K562 (cell line): Measurements from ENCODE around the gene IPO7. TPM values are rescaled to one million over a fixed set of nuclear protein-coding genes. Genes with fewer than 3 reads are reported as not detected.

ENCODE experiments used
- CHD1 ChIP-seq: fragments of 200-600 bp; sonication (generic); IDR thresholded peaks from one replicate; pipeline ENCODE4 v1.6.1; 2012; ENCODE audit warnings: mild to moderate bottlenecking, moderate library complexity, low read length, inconsistent platforms
- GABPA ChIP-seq: fragments of 200-800 bp; sonication (Bioruptor generic); conservative IDR thresholded peaks from 2 replicates; pipeline ENCODE4 v1.6.1; 2016; ENCODE audit warnings: low read depth, missing genetic modification characterization, missing compliant biosample characterization
- HNRNPLL ChIP-seq: fragments of 200-400 bp; formaldehyde crosslinking; IDR thresholded peaks from 2 replicates; pipeline ENCODE4 v1.6.1; 2017; ENCODE audit warnings: low read length, low read depth, mild to moderate bottlenecking; ENCODE audit not compliant: poor library complexity, severe bottlenecking
- KLF13 ChIP-seq: fragments of 450-650 bp; IDR thresholded peaks from 2 replicates; pipeline ENCODE4 v1.6.1; 2016; ENCODE audit warnings: missing genetic modification characterization, low read depth, mild to moderate bottlenecking, missing compliant biosample characterization, moderate library complexity, borderline replicate concordance
- KLF16 ChIP-seq: IDR thresholded peaks from 2 replicates; pipeline ENCODE4 v1.6.1; 2016; ENCODE audit warnings: antibody characterized with exemption
- NCOA4 ChIP-seq: fragments of 450-650 bp; IDR thresholded peaks from 2 replicates; pipeline ENCODE4 v1.6.1; 2018; ENCODE audit warnings: mild to moderate bottlenecking; ENCODE audit not compliant: partially characterized antibody
- POLR2H ChIP-seq: IDR thresholded peaks from 2 replicates; pipeline ENCODE4 v1.6.1; 2016; ENCODE audit warnings: missing genetic modification characterization, low read depth, mild to moderate bottlenecking, control low read depth, missing compliant biosample characterization, moderate library complexity
- RNF2 ChIP-seq: sonication (generic); IDR thresholded peaks from 2 replicates; pipeline ENCODE4 v1.6.1; 2016
- TCF7L2 ChIP-seq: fragments of 150-350 bp; IDR thresholded peaks from 2 replicates; pipeline ENCODE4 v1.6.1; 2016; ENCODE audit warnings: low read depth, mild to moderate bottlenecking, low read length, moderate library complexity
- THAP12 ChIP-seq: fragments of 250-450 bp; sonication (Bioruptor Pico); IDR thresholded peaks from 2 replicates; pipeline ENCODE4 v1.9.0; 2021; ENCODE audit warnings: mild to moderate bottlenecking, inconsistent platforms
- THRAP3 ChIP-seq: fragments of 450-650 bp; IDR thresholded peaks from 2 replicates; pipeline ENCODE4 v1.6.1; 2016; ENCODE audit warnings: mild to moderate bottlenecking, inconsistent platforms, borderline replicate concordance
- ZBTB40 ChIP-seq, 2 experiments: fragments of 450-650 bp in 1 of 2; sonication (generic) in 1 of 2; formaldehyde crosslinking in 1 of 2; IDR thresholded peaks; 2 replicates each; pipeline versions ENCODE4 v1.7.1 to v1.9.0; 2016 to 2022; ENCODE audit warnings: inconsistent platforms in 1 of 2, mild to moderate bottlenecking in 1 of 2, missing genetic modification reagents in 1 of 2
- ZFP1 ChIP-seq: fragments of 450-650 bp; formaldehyde crosslinking; IDR thresholded peaks from 2 replicates; pipeline ENCODE4 v1.4.0; 2020; ENCODE audit warnings: mild to moderate bottlenecking, mixed read lengths
- ZFP30 ChIP-seq: fragments of 250-450 bp; sonication (Bioruptor Pico); IDR thresholded peaks from 2 replicates; pipeline ENCODE4 v1.8.0; 2022; ENCODE audit warnings: moderate library complexity, mild to moderate bottlenecking, inconsistent platforms, borderline replicate concordance
- ZNF121 ChIP-seq: sonication (generic); formaldehyde crosslinking; conservative IDR thresholded peaks from 2 replicates; pipeline ENCODE4 v1.8.0; 2022; ENCODE audit warnings: missing genetic modification reagents
- polyA plus RNA-seq, 8 experiments: library from polyadenylated mRNA; depleted of rRNA in 4 of 8; stranded (reverse) in 5 of 8; unstranded in 3 of 8; fragments of >200 nt; fragmentation: Nextera tagmentation in 2 of 8; fragmentation: Illumina TruSeq in 1 of 8; extraction: Ambion mirVana in 2 of 8; extraction: Trizol in 1 of 8; gene quantifications; 2 replicates each; pipeline versions ENCODE4 v1.2.1 to v1.2.3, GENCODE V29; 2011 to 2014; ENCODE audit warnings: inconsistent platforms in 1 of 8, missing spikeins in 1 of 8
- total RNA-seq, 7 experiments: library from RNA; depleted of rRNA in 6 of 7; stranded (reverse); fragments of >200 nt in 6 of 7; fragmentation: Illumina TruSeq in 2 of 7; extraction: Trizol in 2 of 7; gene quantifications; 2 replicates each; pipeline versions ENCODE4 v1.2.1 to v1.2.3, GENCODE V29; 2011 to 2021; ENCODE audit warnings: low replicate concordance in 1 of 7

IPO7 gene
- total and polyA plus RNA-seq, 9 of the 15 experiments (the other 6 are each of a cell fraction or from before 2014, with no cell fraction given) = 23.6 to 138 (median 110) TPM

- TF ChIP-seq ZFP30 (CRISPR knock-in tag) = no peak
- peak; percentile 72 for TF ChIP-seq GABPA (tag)
- TF ChIP-seq NCOA4 = no peak
- TF ChIP-seq ZNF121 (CRISPR knock-in tag) = no peak; the same call in 1 of the 2 replicates
- peak; percentile 64 for TF ChIP-seq HNRNPLL
- TF ChIP-seq THRAP3 = no peak
- peak; percentile 99 for TF ChIP-seq CHD1
- no peak for TF ChIP-seq ZBTB40 (IDR thresholded peaks at IDR 0.05)
- no peak for TF ChIP-seq ZBTB40 (CRISPR knock-in tag; IDR thresholded peaks at IDR 0.05)
- peak; percentile 41; the same call in 1 of the 2 replicates for TF ChIP-seq THAP12 (CRISPR knock-in tag)
- TF ChIP-seq KLF13 (tag) = no peak
- peak; percentile 98 for TF ChIP-seq POLR2H (tag)
- no peak for TF ChIP-seq TCF7L2
- TF ChIP-seq KLF16 = no peak
- 0 out of 2 replicates have a peak, but pooled peaks have one; percentile 23 for TF ChIP-seq ZFP1 (CRISPR knock-in tag)
- TF ChIP-seq RNF2 = no peak; the same call in 1 of the 2 replicates
Observed at GRCh38 chr11:9461063-9461759, 76.8 kb downstream of the IPO7 start (continued).
